HEK293 (cell line): ENCODE results near the gene ANTKMT.

Experiments
- IKZF3 ChIP-seq: fragments of 450-650 bp; IDR thresholded peaks from 2 replicates; pipeline ENCODE4 v1.5.0; 2018; ENCODE audit warnings: missing biosample characterization, mild to moderate bottlenecking, missing genetic modification characterization, moderate library complexity
- REPIN1 ChIP-seq: fragments of 450-650 bp; formaldehyde crosslinking; IDR thresholded peaks from 2 replicates; pipeline ENCODE4 v1.5.1; 2017; ENCODE audit warnings: missing biosample characterization, missing genetic modification characterization, low read depth
- ZBTB1 ChIP-seq: fragments of 450-650 bp; formaldehyde crosslinking; IDR thresholded peaks from 2 replicates; pipeline ENCODE4 v1.5.1; 2016; ENCODE audit warnings: missing biosample characterization, missing genetic modification characterization
- ZBTB48 ChIP-seq: fragments of 450-650 bp; formaldehyde crosslinking; IDR thresholded peaks from 2 replicates; pipeline ENCODE4 v1.5.1; 2016; ENCODE audit warnings: missing biosample characterization, missing genetic modification characterization
- ZBTB7A ChIP-seq: fragments of 450-650 bp; formaldehyde crosslinking; IDR thresholded peaks from 2 replicates; pipeline ENCODE4 v1.5.1; 2016; ENCODE audit warnings: low read depth, missing biosample characterization, missing genetic modification characterization
- ZNF112 ChIP-seq: fragments of 450-650 bp; formaldehyde crosslinking; IDR thresholded peaks from 2 replicates; pipeline ENCODE4 v1.5.0; 2017; ENCODE audit warnings: missing biosample characterization, missing genetic modification characterization
- ZNF302 ChIP-seq: fragments of 450-650 bp; formaldehyde crosslinking; IDR thresholded peaks from 2 replicates; pipeline ENCODE4 v1.5.1; 2016; ENCODE audit warnings: missing biosample characterization, missing genetic modification characterization, low read depth
- ZNF830 ChIP-seq: fragments of 450-650 bp; IDR thresholded peaks from 2 replicates; pipeline ENCODE4 v1.5.0; 2018; ENCODE audit warnings: missing biosample characterization, missing genetic modification characterization, low read depth, mild to moderate bottlenecking, moderate library complexity
- TF ChIP-seq, protein P1 (sequence below): fragments of 450-650 bp; formaldehyde crosslinking; IDR thresholded peaks from 2 replicates; pipeline ENCODE4 v1.5.1; 2016; ENCODE audit warnings: missing biosample characterization, missing genetic modification characterization, low read depth
- TF ChIP-seq, protein P2 (sequence below): fragments of 450-650 bp; formaldehyde crosslinking; IDR thresholded peaks from 2 replicates; pipeline ENCODE4 v1.5.1; 2017; ENCODE audit warnings: missing biosample characterization, missing genetic modification characterization
- TF ChIP-seq, protein P3 (sequence below): fragments of 450-650 bp; formaldehyde crosslinking; IDR thresholded peaks from 2 replicates; pipeline ENCODE4 v1.5.1; 2016; ENCODE audit warnings: missing biosample characterization, missing genetic modification characterization
- TF ChIP-seq, protein P4 (sequence below): fragments of 450-650 bp; formaldehyde crosslinking; IDR thresholded peaks from 2 replicates; pipeline ENCODE4 v1.5.1; 2016; ENCODE audit warnings: missing biosample characterization, missing genetic modification characterization

DNA sequence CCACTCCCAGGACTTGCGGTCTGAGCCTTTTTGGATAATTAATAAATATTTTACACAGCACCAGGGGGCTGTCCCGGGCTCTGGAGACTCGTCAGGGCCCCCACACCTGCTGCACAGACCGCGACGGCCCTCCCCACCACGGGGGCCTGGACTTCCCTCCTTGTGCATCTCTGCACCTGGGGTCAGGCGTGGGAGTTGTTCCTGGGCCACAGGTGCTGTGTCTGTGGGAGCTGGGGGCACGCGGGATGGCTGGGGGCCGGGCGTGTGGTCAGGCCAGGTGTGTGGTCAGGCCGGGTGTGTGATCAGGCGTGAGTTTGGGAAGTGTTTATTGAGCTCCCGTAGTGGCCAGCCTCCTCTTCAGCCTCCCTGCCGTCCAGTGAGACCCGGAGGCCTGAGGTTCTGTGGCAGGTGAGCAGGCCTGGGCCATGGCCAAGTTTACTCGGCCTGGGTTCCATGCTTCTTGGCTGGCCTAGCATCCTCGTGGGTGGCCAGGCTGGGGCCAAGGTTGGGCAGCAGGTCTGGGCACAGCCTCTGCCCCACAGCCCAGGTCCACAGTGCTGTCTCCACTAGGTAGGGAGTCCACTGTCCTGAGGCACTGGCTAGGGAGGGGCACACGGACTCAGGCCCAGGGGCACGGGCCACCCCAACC, 42.6 kb upstream of the ANTKMT start:
- TF ChIP-seq, protein P1, sequence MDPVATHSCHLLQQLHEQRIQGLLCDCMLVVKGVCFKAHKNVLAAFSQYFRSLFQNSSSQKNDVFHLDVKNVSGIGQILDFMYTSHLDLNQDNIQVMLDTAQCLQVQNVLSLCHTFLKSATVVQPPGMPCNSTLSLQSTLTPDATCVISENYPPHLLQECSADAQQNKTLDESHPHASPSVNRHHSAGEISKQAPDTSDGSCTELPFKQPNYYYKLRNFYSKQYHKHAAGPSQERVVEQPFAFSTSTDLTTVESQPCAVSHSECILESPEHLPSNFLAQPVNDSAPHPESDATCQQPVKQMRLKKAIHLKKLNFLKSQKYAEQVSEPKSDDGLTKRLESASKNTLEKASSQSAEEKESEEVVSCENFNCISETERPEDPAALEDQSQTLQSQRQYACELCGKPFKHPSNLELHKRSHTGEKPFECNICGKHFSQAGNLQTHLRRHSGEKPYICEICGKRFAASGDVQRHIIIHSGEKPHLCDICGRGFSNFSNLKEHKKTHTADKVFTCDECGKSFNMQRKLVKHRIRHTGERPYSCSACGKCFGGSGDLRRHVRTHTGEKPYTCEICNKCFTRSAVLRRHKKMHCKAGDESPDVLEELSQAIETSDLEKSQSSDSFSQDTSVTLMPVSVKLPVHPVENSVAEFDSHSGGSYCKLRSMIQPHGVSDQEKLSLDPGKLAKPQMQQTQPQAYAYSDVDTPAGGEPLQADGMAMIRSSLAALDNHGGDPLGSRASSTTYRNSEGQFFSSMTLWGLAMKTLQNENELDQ (tag by site-specific recombination): no peak
- TF ChIP-seq IKZF3 (tag by site-specific recombination) (no peak), ZNF112 (tag by site-specific recombination) (no peak), ZNF302 (tag by site-specific recombination) (no peak), ZBTB1 (tag by site-specific recombination) (no peak), ZBTB48 (tag by site-specific recombination) (no peak), ZBTB7A (tag by site-specific recombination) (no peak), ZNF830 (tag by site-specific recombination) (no peak), REPIN1 (tag by site-specific recombination) (no peak)
- TF ChIP-seq, protein P2, sequence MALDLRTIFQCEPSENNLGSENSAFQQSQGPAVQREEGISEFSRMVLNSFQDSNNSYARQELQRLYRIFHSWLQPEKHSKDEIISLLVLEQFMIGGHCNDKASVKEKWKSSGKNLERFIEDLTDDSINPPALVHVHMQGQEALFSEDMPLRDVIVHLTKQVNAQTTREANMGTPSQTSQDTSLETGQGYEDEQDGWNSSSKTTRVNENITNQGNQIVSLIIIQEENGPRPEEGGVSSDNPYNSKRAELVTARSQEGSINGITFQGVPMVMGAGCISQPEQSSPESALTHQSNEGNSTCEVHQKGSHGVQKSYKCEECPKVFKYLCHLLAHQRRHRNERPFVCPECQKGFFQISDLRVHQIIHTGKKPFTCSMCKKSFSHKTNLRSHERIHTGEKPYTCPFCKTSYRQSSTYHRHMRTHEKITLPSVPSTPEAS (tag by site-specific recombination): no peak
- TF ChIP-seq, protein P3, sequence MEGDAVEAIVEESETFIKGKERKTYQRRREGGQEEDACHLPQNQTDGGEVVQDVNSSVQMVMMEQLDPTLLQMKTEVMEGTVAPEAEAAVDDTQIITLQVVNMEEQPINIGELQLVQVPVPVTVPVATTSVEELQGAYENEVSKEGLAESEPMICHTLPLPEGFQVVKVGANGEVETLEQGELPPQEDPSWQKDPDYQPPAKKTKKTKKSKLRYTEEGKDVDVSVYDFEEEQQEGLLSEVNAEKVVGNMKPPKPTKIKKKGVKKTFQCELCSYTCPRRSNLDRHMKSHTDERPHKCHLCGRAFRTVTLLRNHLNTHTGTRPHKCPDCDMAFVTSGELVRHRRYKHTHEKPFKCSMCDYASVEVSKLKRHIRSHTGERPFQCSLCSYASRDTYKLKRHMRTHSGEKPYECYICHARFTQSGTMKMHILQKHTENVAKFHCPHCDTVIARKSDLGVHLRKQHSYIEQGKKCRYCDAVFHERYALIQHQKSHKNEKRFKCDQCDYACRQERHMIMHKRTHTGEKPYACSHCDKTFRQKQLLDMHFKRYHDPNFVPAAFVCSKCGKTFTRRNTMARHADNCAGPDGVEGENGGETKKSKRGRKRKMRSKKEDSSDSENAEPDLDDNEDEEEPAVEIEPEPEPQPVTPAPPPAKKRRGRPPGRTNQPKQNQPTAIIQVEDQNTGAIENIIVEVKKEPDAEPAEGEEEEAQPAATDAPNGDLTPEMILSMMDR: no peak
- TF ChIP-seq, protein P4, sequence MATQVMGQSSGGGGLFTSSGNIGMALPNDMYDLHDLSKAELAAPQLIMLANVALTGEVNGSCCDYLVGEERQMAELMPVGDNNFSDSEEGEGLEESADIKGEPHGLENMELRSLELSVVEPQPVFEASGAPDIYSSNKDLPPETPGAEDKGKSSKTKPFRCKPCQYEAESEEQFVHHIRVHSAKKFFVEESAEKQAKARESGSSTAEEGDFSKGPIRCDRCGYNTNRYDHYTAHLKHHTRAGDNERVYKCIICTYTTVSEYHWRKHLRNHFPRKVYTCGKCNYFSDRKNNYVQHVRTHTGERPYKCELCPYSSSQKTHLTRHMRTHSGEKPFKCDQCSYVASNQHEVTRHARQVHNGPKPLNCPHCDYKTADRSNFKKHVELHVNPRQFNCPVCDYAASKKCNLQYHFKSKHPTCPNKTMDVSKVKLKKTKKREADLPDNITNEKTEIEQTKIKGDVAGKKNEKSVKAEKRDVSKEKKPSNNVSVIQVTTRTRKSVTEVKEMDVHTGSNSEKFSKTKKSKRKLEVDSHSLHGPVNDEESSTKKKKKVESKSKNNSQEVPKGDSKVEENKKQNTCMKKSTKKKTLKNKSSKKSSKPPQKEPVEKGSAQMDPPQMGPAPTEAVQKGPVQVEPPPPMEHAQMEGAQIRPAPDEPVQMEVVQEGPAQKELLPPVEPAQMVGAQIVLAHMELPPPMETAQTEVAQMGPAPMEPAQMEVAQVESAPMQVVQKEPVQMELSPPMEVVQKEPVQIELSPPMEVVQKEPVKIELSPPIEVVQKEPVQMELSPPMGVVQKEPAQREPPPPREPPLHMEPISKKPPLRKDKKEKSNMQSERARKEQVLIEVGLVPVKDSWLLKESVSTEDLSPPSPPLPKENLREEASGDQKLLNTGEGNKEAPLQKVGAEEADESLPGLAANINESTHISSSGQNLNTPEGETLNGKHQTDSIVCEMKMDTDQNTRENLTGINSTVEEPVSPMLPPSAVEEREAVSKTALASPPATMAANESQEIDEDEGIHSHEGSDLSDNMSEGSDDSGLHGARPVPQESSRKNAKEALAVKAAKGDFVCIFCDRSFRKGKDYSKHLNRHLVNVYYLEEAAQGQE (tag by site-specific recombination): no peak
